AG04449 (cell line): ENCODE measurements around the gene PRR35.

Source experiments
- CTCF ChIA-PET: fragments of 350-600 bp; formaldehyde crosslinking; extraction: SDS; loops from one replicate; lab custom pipeline; 2021; ENCODE audit warnings: antibody characterized with exemption; lab: Yijun Ruan, JAX
- POLR2A ChIA-PET: fragments of 400-600, 350-600 bp; formaldehyde crosslinking; extraction: SDS; loops from one replicate; lab custom pipeline; 2020; ENCODE audit warnings: antibody characterized with exemption, inconsistent platforms; lab: Yijun Ruan, JAX
- DNase-seq: peaks from one replicate; pipeline ENCODE4 v3.0.0-alpha.2; 2010; ENCODE audit warnings: low read depth, low spot score
- H3K4me3 ChIP-seq: 2 replicates; pipeline ENCODE4 v1.5.1; 2011; ENCODE audit warnings: low read depth, mild to moderate bottlenecking, control low read depth, low read length
- CTCF ChIP-seq: IDR thresholded peaks from one replicate; pipeline ENCODE4 v1.5.1; 2011; ENCODE audit warnings: mild to moderate bottlenecking, moderate library complexity, low read length, control low read depth, inconsistent platforms; ENCODE audit not compliant: insufficient read depth; ENCODE audit errors: missing control alignments

Gene PRR35

GRCh38 chr16:582218-582613 lies 22.0 kb downstream of the PRR35 start:
- no peak for DNase-seq
- CTCF ChIA-PET, result interaction anchor here (0.7 to 1.7 kb wide), 2 partner anchors 10 to 86 kb away, joined by 3 to 8 read pairs; partner anchors contain the start of gene RHOT2
- H3K4me3 ChIP-seq, result no peak overlapping the region
- POLR2A ChIA-PET, result no interaction called here
- no peak for TF ChIP-seq CTCF

GRCh38 chr16:582614-583331 lies 22.6 kb downstream of the PRR35 start:
- no peak overlapping the region for H3K4me3 ChIP-seq
- POLR2A ChIA-PET, result no interaction called here
- CTCF ChIA-PET, result interaction anchor here (0.7 to 1.7 kb wide), 2 partner anchors 11 to 85 kb away, joined by 3 to 8 read pairs; partner anchors contain the start of gene RHOT2
- no peak for TF ChIP-seq CTCF
- DNase-seq, result no peak

DNA sequence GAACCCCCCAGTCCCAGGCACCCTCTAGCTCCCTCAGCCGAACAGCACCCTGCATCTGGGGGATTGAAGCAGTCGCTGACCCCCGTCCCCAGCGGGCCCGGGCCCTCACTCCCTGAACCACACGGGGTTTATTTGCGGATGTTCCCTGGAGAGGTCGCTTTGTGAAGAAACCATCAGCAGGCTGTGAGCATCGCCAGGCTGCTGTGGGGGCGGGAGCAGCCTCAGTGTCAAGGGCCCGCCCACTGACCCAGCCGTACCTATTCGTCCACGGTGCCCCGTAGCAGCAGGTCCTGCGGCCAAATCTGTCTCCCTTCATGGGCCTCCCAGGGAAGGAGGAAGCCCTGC lies 23.2 kb downstream of the PRR35 start:
- TF ChIP-seq CTCF, result no peak
- DNase-seq, result no peak
- POLR2A ChIA-PET, result interaction anchor here (0.6 kb wide), 2 partner anchors 86 to 177 kb away, joined by 5 to 6 read pairs; no protein-coding TSS in a partner anchor
- CTCF ChIA-PET, result no interaction called here
- H3K4me3 ChIP-seq, result no peak overlapping the region

DNA sequence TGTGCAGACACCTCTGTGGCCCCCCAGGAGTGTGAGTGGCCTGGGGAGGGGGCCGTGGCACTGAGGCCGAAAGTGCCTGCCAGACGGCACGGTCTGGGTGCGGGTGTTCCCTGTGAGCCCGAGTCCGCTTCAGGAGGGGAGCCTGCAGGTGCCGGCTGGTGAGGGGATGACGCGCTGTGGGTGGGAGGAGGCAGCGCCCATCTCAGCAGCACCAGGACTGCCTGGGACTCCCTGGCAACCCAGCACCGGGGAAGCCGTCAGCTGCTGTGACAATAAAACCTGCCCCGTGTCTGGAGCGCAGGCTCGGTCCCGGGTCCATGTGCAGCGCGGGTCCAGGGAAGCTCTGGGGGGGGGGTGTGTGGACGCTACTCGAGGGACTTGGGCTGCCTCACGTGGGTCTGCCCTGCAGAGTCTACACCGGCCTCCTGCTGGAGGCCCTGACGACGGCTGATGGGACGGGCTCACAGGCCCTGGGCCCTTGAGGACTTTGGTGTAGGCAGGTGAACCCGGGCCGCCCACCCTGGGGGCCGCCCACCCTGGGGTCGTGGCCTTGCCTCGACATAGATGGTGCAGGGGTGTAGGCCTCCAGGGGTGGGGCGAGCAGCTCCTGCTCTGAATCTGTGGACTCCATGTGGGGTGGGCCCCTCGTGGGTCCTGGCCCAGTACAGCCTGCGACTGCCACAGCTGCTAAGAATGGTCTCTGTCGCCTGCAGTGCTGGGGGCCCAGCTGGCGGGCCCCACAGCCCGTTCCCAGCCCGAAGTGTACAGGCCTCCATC lies 23.8 kb downstream of the PRR35 start:
- CTCF ChIA-PET, result no interaction called here
- H3K4me3 ChIP-seq, result no peak overlapping the region

DNA sequence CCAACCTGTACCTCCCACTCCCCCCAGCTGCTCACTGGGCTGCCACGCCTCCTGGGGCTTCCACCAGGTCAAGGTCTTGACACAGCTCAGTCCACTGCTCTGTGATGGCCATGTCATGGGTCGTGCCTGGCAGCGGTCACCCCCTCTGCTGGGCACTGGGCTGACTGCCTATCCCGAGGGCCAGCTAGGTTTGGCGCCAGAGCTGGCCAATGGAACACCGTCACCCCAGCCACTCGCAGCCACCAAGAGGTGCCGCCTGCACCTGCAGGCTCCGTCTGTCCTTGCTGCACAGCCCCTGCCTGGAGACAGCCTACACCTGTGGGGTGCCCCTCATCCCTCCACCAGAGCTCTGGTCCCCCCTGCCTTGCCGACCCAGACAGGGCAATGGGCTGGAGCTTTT lies 25.2 kb downstream of the PRR35 start:
- DNase-seq, result no peak
- CTCF ChIA-PET, result interaction anchor here (1.2 to 1.7 kb wide), 2 partner anchors 9 to 41 kb away, joined by 3 to 4 read pairs; no protein-coding TSS in a partner anchor
- TF ChIP-seq CTCF, result no peak
- POLR2A ChIA-PET, result no interaction called here
- no peak overlapping the region for H3K4me3 ChIP-seq

More for the DNA sequence above, 23.8 kb downstream of the PRR35 start:
- no peak for DNase-seq
- POLR2A ChIA-PET, result interaction anchor here (0.6 kb wide), 2 partner anchors 85 to 178 kb away, joined by 5 to 6 read pairs; no protein-coding TSS in a partner anchor
- no peak for TF ChIP-seq CTCF
